ENCODE results near the gene TGFB2.

TGFB2 gene

GRCh38 chr1:218467101-218468072 lies 122.3 kb downstream of the TGFB2 start:
- Histone ChIP-seq H3K36me3 (no peaks in the 10 kb centered on the region), H3K4me1 (peaks cover 0 to 46% (median 20%) of the 10 kb centered on the region in 4 donors), H3K27ac (peak overlapping the region; percentile 60 to 68), H3K9me3 (no peaks in the 10 kb centered on the region), H3K27me3 (no peaks in the 10 kb centered on the region), H3K4me3 (no peak overlapping the region)
- DNase-seq: no peak
- no peak for TF ChIP-seq CTCF (IDR thresholded peaks at IDR 0.05)
- intact Hi-C loops (cut with DNase I; ENCODE audit: low total_unique reads): no loop called here

- H3K36me3 ChIP-seq: no peaks in the 10 kb centered on the region
- no peak for TF ChIP-seq CTCF (IDR thresholded peaks at IDR 0.05)
- no peak for DNase-seq
- H3K4me1 ChIP-seq: peaks cover 0 to 33% (median 10%) of the 10 kb centered on the region in 4 donors
- no peaks in the 10 kb centered on the region for H3K9me3 ChIP-seq
- H3K27me3 ChIP-seq: no peaks in the 10 kb centered on the region
- H3K4me3 ChIP-seq: no peak overlapping the region
- intact Hi-C loops (cut with DNase I; ENCODE audit: low total_unique reads): no loop called here
- no peak overlapping the region for H3K27ac ChIP-seq
Observed at GRCh38 chr1:218468711-218469110, 123.6 kb downstream of the TGFB2 start.

- H3K27ac ChIP-seq: no peak overlapping the region
- intact Hi-C loops (cut with DNase I; ENCODE audit: low total_unique reads): no loop called here
- DNase-seq: no peak
- no peaks in the 10 kb centered on the region for H3K27me3 ChIP-seq
- no peak overlapping the region for H3K4me3 ChIP-seq
- no peaks in the 10 kb centered on the region for H3K9me3 ChIP-seq
- H3K4me1 ChIP-seq: peaks cover 0 to 26% (median 15%) of the 10 kb centered on the region in 4 donors
- TF ChIP-seq CTCF (IDR thresholded peaks at IDR 0.05): no peak
- no peaks in the 10 kb centered on the region for H3K36me3 ChIP-seq
Observed at GRCh38 chr1:218472885-218473284, 127.7 kb downstream of the TGFB2 start.

GRCh38 chr1:218473522-218473921 lies 128.4 kb downstream of the TGFB2 start:
- Histone ChIP-seq H3K9me3 (no peaks in the 10 kb centered on the region), H3K4me1 (peaks cover 0 to 23% (median 15%) of the 10 kb centered on the region in 4 donors), H3K4me3 (no peak overlapping the region), H3K27me3 (no peaks in the 10 kb centered on the region), H3K27ac (no peak overlapping the region), H3K36me3 (no peaks in the 10 kb centered on the region)
- no peak for DNase-seq
- TF ChIP-seq CTCF (IDR thresholded peaks at IDR 0.05): no peak
- intact Hi-C loops (cut with DNase I; ENCODE audit: low total_unique reads): no loop called here

GRCh38 chr1:218474128-218474527 lies 129.0 kb downstream of the TGFB2 start:
- Histone ChIP-seq H3K27me3 (no peaks in the 10 kb centered on the region), H3K36me3 (no peaks in the 10 kb centered on the region), H3K27ac (no peak overlapping the region), H3K4me1 (peaks cover 0 to 24% (median 15%) of the 10 kb centered on the region in 4 donors), H3K9me3 (no peaks in the 10 kb centered on the region), H3K4me3 (no peak overlapping the region)
- no peak for TF ChIP-seq CTCF (IDR thresholded peaks at IDR 0.05)
- intact Hi-C loops (cut with DNase I; ENCODE audit: low total_unique reads): no loop called here
- no peak for DNase-seq
